ENCODE measurements around the gene SLC9A4. TPM values are rescaled to one million over a fixed set of nuclear protein-coding genes. Genes with fewer than 3 reads are reported as not detected.

SLC9A4 gene
- total and polyA plus RNA-seq, 9 of the 15 experiments (the other 6 are each of a cell fraction or from before 2014, with no cell fraction given): 0.04 to 0.15 (median 0.04) TPM; not detected in 5

DNA sequence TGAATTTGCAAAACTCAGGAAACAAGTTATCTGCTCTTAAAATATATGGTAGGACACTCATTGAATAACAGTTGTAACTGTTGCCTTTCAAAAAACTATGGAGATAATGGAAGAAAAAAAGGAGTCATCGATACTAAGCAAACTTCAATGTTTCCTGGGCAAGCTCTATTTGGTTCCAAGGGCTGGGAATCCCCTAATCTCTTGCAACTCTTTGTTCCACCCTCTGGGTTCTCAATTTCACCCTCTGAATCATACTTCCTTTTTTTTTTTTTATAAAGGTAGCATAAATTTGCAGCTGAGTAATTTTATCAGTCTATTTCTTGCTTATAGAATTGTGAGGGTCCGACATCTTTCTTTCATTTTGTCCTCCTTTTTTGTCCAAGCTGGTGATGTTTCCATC lies 36.7 kb downstream of the SLC9A4 start (continued):
- TF ChIP-seq SREBF1 (IDR thresholded peaks at IDR 0.05; ENCODE audit: borderline replicate concordance, low read depth, low read length): no peak
- TF ChIP-seq, protein P1, sequence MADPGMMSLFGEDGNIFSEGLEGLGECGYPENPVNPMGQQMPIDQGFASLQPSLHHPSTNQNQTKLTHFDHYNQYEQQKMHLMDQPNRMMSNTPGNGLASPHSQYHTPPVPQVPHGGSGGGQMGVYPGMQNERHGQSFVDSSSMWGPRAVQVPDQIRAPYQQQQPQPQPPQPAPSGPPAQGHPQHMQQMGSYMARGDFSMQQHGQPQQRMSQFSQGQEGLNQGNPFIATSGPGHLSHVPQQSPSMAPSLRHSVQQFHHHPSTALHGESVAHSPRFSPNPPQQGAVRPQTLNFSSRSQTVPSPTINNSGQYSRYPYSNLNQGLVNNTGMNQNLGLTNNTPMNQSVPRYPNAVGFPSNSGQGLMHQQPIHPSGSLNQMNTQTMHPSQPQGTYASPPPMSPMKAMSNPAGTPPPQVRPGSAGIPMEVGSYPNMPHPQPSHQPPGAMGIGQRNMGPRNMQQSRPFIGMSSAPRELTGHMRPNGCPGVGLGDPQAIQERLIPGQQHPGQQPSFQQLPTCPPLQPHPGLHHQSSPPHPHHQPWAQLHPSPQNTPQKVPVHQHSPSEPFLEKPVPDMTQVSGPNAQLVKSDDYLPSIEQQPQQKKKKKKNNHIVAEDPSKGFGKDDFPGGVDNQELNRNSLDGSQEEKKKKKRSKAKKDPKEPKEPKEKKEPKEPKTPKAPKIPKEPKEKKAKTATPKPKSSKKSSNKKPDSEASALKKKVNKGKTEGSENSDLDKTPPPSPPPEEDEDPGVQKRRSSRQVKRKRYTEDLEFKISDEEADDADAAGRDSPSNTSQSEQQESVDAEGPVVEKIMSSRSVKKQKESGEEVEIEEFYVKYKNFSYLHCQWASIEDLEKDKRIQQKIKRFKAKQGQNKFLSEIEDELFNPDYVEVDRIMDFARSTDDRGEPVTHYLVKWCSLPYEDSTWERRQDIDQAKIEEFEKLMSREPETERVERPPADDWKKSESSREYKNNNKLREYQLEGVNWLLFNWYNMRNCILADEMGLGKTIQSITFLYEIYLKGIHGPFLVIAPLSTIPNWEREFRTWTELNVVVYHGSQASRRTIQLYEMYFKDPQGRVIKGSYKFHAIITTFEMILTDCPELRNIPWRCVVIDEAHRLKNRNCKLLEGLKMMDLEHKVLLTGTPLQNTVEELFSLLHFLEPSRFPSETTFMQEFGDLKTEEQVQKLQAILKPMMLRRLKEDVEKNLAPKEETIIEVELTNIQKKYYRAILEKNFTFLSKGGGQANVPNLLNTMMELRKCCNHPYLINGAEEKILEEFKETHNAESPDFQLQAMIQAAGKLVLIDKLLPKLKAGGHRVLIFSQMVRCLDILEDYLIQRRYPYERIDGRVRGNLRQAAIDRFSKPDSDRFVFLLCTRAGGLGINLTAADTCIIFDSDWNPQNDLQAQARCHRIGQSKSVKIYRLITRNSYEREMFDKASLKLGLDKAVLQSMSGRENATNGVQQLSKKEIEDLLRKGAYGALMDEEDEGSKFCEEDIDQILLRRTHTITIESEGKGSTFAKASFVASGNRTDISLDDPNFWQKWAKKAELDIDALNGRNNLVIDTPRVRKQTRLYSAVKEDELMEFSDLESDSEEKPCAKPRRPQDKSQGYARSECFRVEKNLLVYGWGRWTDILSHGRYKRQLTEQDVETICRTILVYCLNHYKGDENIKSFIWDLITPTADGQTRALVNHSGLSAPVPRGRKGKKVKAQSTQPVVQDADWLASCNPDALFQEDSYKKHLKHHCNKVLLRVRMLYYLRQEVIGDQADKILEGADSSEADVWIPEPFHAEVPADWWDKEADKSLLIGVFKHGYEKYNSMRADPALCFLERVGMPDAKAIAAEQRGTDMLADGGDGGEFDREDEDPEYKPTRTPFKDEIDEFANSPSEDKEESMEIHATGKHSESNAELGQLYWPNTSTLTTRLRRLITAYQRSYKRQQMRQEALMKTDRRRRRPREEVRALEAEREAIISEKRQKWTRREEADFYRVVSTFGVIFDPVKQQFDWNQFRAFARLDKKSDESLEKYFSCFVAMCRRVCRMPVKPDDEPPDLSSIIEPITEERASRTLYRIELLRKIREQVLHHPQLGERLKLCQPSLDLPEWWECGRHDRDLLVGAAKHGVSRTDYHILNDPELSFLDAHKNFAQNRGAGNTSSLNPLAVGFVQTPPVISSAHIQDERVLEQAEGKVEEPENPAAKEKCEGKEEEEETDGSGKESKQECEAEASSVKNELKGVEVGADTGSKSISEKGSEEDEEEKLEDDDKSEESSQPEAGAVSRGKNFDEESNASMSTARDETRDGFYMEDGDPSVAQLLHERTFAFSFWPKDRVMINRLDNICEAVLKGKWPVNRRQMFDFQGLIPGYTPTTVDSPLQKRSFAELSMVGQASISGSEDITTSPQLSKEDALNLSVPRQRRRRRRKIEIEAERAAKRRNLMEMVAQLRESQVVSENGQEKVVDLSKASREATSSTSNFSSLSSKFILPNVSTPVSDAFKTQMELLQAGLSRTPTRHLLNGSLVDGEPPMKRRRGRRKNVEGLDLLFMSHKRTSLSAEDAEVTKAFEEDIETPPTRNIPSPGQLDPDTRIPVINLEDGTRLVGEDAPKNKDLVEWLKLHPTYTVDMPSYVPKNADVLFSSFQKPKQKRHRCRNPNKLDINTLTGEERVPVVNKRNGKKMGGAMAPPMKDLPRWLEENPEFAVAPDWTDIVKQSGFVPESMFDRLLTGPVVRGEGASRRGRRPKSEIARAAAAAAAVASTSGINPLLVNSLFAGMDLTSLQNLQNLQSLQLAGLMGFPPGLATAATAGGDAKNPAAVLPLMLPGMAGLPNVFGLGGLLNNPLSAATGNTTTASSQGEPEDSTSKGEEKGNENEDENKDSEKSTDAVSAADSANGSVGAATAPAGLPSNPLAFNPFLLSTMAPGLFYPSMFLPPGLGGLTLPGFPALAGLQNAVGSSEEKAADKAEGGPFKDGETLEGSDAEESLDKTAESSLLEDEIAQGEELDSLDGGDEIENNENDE (IDR thresholded peaks at IDR 0.05; ENCODE audit: low read depth, low read length): no peak
- TF ChIP-seq ZNF23 (CRISPR knock-in tag; IDR thresholded peaks at IDR 0.05): no peak
- TF ChIP-seq CBX2 (IDR thresholded peaks at IDR 0.05; ENCODE audit: insufficient read depth, low read length, poor library complexity, severe bottlenecking): no peak
- TF ChIP-seq, protein P2, sequence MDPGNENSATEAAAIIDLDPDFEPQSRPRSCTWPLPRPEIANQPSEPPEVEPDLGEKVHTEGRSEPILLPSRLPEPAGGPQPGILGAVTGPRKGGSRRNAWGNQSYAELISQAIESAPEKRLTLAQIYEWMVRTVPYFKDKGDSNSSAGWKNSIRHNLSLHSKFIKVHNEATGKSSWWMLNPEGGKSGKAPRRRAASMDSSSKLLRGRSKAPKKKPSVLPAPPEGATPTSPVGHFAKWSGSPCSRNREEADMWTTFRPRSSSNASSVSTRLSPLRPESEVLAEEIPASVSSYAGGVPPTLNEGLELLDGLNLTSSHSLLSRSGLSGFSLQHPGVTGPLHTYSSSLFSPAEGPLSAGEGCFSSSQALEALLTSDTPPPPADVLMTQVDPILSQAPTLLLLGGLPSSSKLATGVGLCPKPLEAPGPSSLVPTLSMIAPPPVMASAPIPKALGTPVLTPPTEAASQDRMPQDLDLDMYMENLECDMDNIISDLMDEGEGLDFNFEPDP (CRISPR knock-in tag; IDR thresholded peaks at IDR 0.05): no peak
- no peak for TF ChIP-seq PHTF2 (CRISPR knock-in tag; IDR thresholded peaks at IDR 0.05)

All from K562 (cell line).